ENCODE results near the gene TENM3.

Gene TENM3

GRCh38 chr4:182577411-182577810, 334.2 kb downstream of the TENM3 start:
- no peak for DNase-seq

GRCh38 chr4:182578402-182578801, 335.2 kb downstream of the TENM3 start:
- DNase-seq: no peak

GRCh38 chr4:182582245-182582644, 339.0 kb downstream of the TENM3 start:
- DNase-seq: no peak

- no peak for DNase-seq
These were observed 340.7 kb downstream of the TENM3 start for GRCh38 chr4:182583703-182584415.

- DNase-seq: no peak
These were observed 342.1 kb downstream of the TENM3 start for GRCh38 chr4:182585321-182585720.

- no peak for DNase-seq
These were observed 345.9 kb downstream of the TENM3 start for GRCh38 chr4:182589100-182589499.

GRCh38 chr4:182593402-182593801, 350.2 kb downstream of the TENM3 start:
- DNase-seq: no peak

GRCh38 chr4:182593864-182594263, 350.7 kb downstream of the TENM3 start:
- DNase-seq: no peak

- no peak for DNase-seq
These were observed 356.9 kb downstream of the TENM3 start for GRCh38 chr4:182600093-182600492.

GRCh38 chr4:182600856-182601255, 357.7 kb downstream of the TENM3 start:
- no peak for DNase-seq

- DNase-seq: no peak
These were observed 361.0 kb downstream of the TENM3 start for GRCh38 chr4:182604161-182604622.

- DNase-seq: no peak
These were observed 361.8 kb downstream of the TENM3 start for GRCh38 chr4:182604953-182605352.

GRCh38 chr4:182608525-182608924, 365.3 kb downstream of the TENM3 start:
- DNase-seq: no peak

GRCh38 chr4:182616476-182616875, 373.3 kb downstream of the TENM3 start:
- no peak for DNase-seq

- no peak for DNase-seq
These were observed 376.5 kb downstream of the TENM3 start for GRCh38 chr4:182619660-182620059.

GRCh38 chr4:182620111-182620980, 377.1 kb downstream of the TENM3 start:
- DNase-seq: no peak

GRCh38 chr4:182624281-182624680, 381.1 kb downstream of the TENM3 start:
- DNase-seq: no peak

- no peak for DNase-seq
These were observed 382.0 kb downstream of the TENM3 start for GRCh38 chr4:182625193-182625592.

- DNase-seq: no peak
These were observed 384.8 kb downstream of the TENM3 start for GRCh38 chr4:182627996-182628395.

GRCh38 chr4:182628544-182628943, 385.3 kb downstream of the TENM3 start:
- DNase-seq: no peak

GRCh38 chr4:182629096-182629495, 385.9 kb downstream of the TENM3 start:
- no peak for DNase-seq

- no peak for DNase-seq
These were observed 397.3 kb downstream of the TENM3 start for GRCh38 chr4:182640491-182640890.

- DNase-seq: no peak
These were observed 397.7 kb downstream of the TENM3 start for GRCh38 chr4:182640932-182641331.

GRCh38 chr4:182642831-182643230, 399.6 kb downstream of the TENM3 start:
- no peak for DNase-seq
